Neural cell (in vitro differentiated cells): ENCODE results near the gene UBN1. TPM values are rescaled to one million over a fixed set of nuclear protein-coding genes. Genes with fewer than 3 reads are reported as not detected.

Experiments used
- H2AFZ ChIP-seq: fragments of 200-600, 300-800 bp; sonication (generic), shearing (Covaris generic); 2 replicates; pipeline ENCODE4 v1.6.0; 2014; ENCODE audit warnings: low read depth, mild to moderate bottlenecking, antibody characterized with exemption, low read length, moderate library complexity
- H3F3A ChIP-seq: fragments of 200-600 bp; shearing (Covaris generic); 2 replicates; pipeline ENCODE4 v1.6.1; 2016; ENCODE audit warnings: mild to moderate bottlenecking, moderate library complexity, mixed read lengths, antibody characterized with exemption, low read length; ENCODE audit not compliant: insufficient read depth, poor library complexity, severe bottlenecking
- H3K27ac ChIP-seq: fragments of 200-600, 300-800 bp; sonication (generic), shearing (Covaris generic); 2 replicates; pipeline ENCODE4 v1.5.1; 2014; ENCODE audit warnings: mild to moderate bottlenecking, low read length, moderate library complexity
- H3K27me3 ChIP-seq: fragments of 300-800, 200-600 bp; sonication (generic), shearing (Covaris generic); 2 replicates; pipeline ENCODE4 v1.6.0; 2014; ENCODE audit warnings: mild to moderate bottlenecking, low read depth, low read length, moderate library complexity; ENCODE audit not compliant: insufficient read depth
- H3K36me3 ChIP-seq: fragments of 300-800, 200-600 bp; sonication (generic), shearing (Covaris generic); 2 replicates; pipeline ENCODE4 v1.5.1; 2014; ENCODE audit warnings: mild to moderate bottlenecking, antibody characterized with exemption, low read length, moderate library complexity; ENCODE audit not compliant: insufficient read depth
- H3K4me2 ChIP-seq: fragments of 300-800, 200-600 bp; sonication (generic), shearing (Covaris generic); 2 replicates; pipeline ENCODE4 v1.6.0; 2014; ENCODE audit warnings: mild to moderate bottlenecking, low read length
- H3K4me3 ChIP-seq: fragments of 300-800, 200-600 bp; sonication (generic), shearing (Covaris generic); 2 replicates; pipeline ENCODE4 v1.5.1; 2014; ENCODE audit warnings: mild to moderate bottlenecking, low read length, moderate library complexity
- H3K79me2 ChIP-seq: fragments of 200-600 bp; shearing (Covaris generic); replicated peaks from 2 replicates; pipeline ENCODE4 v1.6.0; 2014; ENCODE audit warnings: mild to moderate bottlenecking, low read length, moderate library complexity; ENCODE audit not compliant: insufficient read depth
- H3K9ac ChIP-seq: fragments of 300-800, 200-600 bp; sonication (generic), shearing (Covaris generic); 2 replicates; pipeline ENCODE4 v1.6.1; 2016; ENCODE audit warnings: mild to moderate bottlenecking, low read length, mixed read lengths
- H3K9me2 ChIP-seq: fragments of 200-600 bp; shearing (Covaris generic); 2 replicates; pipeline ENCODE4 v1.6.1; 2016; ENCODE audit warnings: mild to moderate bottlenecking, low read length, mixed read lengths; ENCODE audit not compliant: insufficient read depth
- H3K9me3 ChIP-seq: fragments of 200-600, 300-800 bp; sonication (generic), shearing (Covaris generic); 2 replicates; pipeline ENCODE4 v1.6.1; 2016; ENCODE audit warnings: mild to moderate bottlenecking, mixed run types, low read length, moderate library complexity, mixed read lengths
- H4K20me1 ChIP-seq: fragments of 200-600 bp; shearing (Covaris generic); 2 replicates; pipeline ENCODE4 v1.6.1; 2016; ENCODE audit warnings: mild to moderate bottlenecking, mixed run types; ENCODE audit not compliant: insufficient read depth
- EP300 ChIP-seq: fragments of 450-650 bp; conservative IDR thresholded peaks from 2 replicates; pipeline ENCODE4 v1.6.1; 2014; ENCODE audit warnings: antibody characterized with exemption, mild to moderate bottlenecking, moderate library complexity; ENCODE audit not compliant: poor library complexity, severe bottlenecking
- EZH2 ChIP-seq: fragments of 200-600, 300-800 bp; shearing (Covaris generic), sonication (generic); IDR thresholded peaks from 2 replicates; pipeline ENCODE4 v1.6.1; 2014; ENCODE audit warnings: antibody characterized with exemption, low read length, borderline replicate concordance, mild to moderate bottlenecking; ENCODE audit not compliant: insufficient read depth, poor library complexity, severe bottlenecking
- MXI1 ChIP-seq: fragments of 450-650 bp; conservative IDR thresholded peaks from 2 replicates; pipeline ENCODE4 v1.6.1; 2014; ENCODE audit warnings: antibody characterized with exemption, mild to moderate bottlenecking; ENCODE audit not compliant: poor library complexity, severe bottlenecking
- POLR2AphosphoS5 ChIP-seq: IDR thresholded peaks from 2 replicates; pipeline ENCODE4 v1.6.1; 2012
- RAD21 ChIP-seq: fragments of 450-650 bp; conservative IDR thresholded peaks from 2 replicates; pipeline ENCODE4 v1.6.1; 2014; ENCODE audit warnings: antibody characterized with exemption, mild to moderate bottlenecking, moderate library complexity
- SMC3 ChIP-seq: fragments of 450-650 bp; conservative IDR thresholded peaks from 2 replicates; pipeline ENCODE4 v1.6.1; 2014; ENCODE audit warnings: antibody characterized with exemption, mild to moderate bottlenecking, moderate library complexity; ENCODE audit not compliant: poor library complexity
- TAF1 ChIP-seq: IDR thresholded peaks from 2 replicates; pipeline ENCODE4 v1.6.1; 2012; ENCODE audit warnings: low read depth
- polyA plus RNA-seq: library from polyadenylated mRNA; depleted of rRNA; stranded (reverse); fragments of >200 nt; gene quantifications from 2 replicates; pipeline ENCODE4 v1.2.3, GENCODE V29; 2014
- TF ChIP-seq, protein P1 (sequence below): IDR thresholded peaks from 2 replicates; pipeline ENCODE4 v1.6.1; 2012; ENCODE audit warnings: borderline replicate concordance
- TF ChIP-seq, protein P2 (sequence below): fragments of 450-650 bp; IDR thresholded peaks from 2 replicates; pipeline ENCODE4 v1.5.1; 2014; ENCODE audit warnings: antibody characterized with exemption, mild to moderate bottlenecking, moderate library complexity; ENCODE audit not compliant: poor library complexity, severe bottlenecking

UBN1 gene
- polyA plus RNA-seq, 1 donor from 2014 or later = 17.1 TPM

DNA sequence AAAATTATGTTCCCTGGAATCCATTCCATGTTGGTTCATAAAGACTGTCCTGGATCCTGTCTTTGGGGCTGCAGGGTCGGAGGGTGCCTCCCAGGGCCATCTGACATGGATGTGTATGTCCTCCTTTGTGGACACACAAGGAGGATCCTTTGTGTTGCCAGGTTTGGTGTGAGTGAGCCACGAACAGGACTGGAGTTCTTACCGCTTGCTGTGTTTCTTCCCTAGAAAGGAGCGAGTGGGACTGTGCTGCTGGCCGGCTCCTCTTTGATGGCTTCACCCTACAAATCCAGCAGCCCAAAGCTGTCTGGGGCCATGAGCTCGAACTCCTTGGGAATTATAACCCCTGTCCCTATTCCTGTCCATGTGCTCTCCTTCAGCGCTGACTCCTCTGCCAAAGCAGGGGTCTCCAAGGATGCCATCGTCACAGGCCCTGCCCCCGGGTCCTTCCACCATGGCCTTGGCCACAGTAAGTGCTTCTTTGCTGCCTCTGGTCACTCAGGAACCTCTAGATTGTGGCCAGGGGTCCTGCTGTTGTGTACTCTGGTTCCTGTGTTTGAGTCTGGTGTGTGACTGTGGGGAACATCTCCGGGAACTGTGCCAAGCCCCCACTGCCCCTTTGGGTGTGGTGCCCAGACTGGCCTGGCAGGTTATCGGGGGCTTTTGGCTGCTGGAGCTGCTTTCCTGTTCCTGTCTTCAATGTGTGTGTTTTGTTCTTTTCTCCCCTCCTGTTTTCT lies 29.5 kb downstream of the UBN1 start:
- Histone ChIP-seq H3K79me2 (no peaks in the 10 kb centered on the region), H3K9me3 (no peaks in the 10 kb centered on the region), H3F3A (no peaks in the 10 kb centered on the region), H3K27me3 (no peaks in the 10 kb centered on the region), H3K4me3 (no peak overlapping the region), H3K9ac (no peak overlapping the region), H4K20me1 (no peaks in the 10 kb centered on the region), H3K27ac (no peak overlapping the region), H3K4me2 (no peak overlapping the region), H3K36me3 (peaks cover 3% of the 10 kb centered on the region), H3K9me2 (no peaks in the 10 kb centered on the region), H2AFZ (no peak overlapping the region)
- no peak for TF ChIP-seq EP300
- TF ChIP-seq, protein P1, sequence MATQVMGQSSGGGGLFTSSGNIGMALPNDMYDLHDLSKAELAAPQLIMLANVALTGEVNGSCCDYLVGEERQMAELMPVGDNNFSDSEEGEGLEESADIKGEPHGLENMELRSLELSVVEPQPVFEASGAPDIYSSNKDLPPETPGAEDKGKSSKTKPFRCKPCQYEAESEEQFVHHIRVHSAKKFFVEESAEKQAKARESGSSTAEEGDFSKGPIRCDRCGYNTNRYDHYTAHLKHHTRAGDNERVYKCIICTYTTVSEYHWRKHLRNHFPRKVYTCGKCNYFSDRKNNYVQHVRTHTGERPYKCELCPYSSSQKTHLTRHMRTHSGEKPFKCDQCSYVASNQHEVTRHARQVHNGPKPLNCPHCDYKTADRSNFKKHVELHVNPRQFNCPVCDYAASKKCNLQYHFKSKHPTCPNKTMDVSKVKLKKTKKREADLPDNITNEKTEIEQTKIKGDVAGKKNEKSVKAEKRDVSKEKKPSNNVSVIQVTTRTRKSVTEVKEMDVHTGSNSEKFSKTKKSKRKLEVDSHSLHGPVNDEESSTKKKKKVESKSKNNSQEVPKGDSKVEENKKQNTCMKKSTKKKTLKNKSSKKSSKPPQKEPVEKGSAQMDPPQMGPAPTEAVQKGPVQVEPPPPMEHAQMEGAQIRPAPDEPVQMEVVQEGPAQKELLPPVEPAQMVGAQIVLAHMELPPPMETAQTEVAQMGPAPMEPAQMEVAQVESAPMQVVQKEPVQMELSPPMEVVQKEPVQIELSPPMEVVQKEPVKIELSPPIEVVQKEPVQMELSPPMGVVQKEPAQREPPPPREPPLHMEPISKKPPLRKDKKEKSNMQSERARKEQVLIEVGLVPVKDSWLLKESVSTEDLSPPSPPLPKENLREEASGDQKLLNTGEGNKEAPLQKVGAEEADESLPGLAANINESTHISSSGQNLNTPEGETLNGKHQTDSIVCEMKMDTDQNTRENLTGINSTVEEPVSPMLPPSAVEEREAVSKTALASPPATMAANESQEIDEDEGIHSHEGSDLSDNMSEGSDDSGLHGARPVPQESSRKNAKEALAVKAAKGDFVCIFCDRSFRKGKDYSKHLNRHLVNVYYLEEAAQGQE = no peak
- no peak for TF ChIP-seq MXI1
- no peak for TF ChIP-seq EZH2
- TF ChIP-seq, protein P2, sequence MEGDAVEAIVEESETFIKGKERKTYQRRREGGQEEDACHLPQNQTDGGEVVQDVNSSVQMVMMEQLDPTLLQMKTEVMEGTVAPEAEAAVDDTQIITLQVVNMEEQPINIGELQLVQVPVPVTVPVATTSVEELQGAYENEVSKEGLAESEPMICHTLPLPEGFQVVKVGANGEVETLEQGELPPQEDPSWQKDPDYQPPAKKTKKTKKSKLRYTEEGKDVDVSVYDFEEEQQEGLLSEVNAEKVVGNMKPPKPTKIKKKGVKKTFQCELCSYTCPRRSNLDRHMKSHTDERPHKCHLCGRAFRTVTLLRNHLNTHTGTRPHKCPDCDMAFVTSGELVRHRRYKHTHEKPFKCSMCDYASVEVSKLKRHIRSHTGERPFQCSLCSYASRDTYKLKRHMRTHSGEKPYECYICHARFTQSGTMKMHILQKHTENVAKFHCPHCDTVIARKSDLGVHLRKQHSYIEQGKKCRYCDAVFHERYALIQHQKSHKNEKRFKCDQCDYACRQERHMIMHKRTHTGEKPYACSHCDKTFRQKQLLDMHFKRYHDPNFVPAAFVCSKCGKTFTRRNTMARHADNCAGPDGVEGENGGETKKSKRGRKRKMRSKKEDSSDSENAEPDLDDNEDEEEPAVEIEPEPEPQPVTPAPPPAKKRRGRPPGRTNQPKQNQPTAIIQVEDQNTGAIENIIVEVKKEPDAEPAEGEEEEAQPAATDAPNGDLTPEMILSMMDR = no peak
- TF ChIP-seq SMC3 = no peak
- no peak for TF ChIP-seq TAF1
- TF ChIP-seq POLR2AphosphoS5 = no peak
- no peak for TF ChIP-seq RAD21

DNA sequence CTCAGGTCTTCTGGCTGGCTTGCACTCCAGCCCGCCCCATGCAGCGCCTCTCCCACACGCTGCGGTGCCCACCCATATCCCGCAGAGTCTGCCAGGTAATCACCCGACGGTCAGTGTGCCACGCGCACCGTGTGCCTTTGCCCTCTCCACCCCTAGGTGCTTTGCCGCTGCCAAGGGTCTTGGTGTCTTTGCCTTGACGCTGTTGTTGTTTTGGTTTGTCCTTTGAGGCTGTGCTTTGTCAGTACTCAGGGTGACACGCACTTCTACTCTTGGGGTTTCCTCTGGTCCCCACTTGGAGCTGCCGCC lies 30.1 kb downstream of the UBN1 start:
- TF ChIP-seq, protein P2 = no peak
- TF ChIP-seq, protein P1 = no peak
- TF ChIP-seq POLR2AphosphoS5 (no peak), SMC3 (no peak), MXI1 (no peak), RAD21 (no peak), EZH2 (no peak), TAF1 (no peak), EP300 (no peak)
- Histone ChIP-seq H2AFZ (no peak overlapping the region), H3K9ac (no peak overlapping the region), H3K36me3 (peaks cover 3% of the 10 kb centered on the region), H3K9me2 (no peaks in the 10 kb centered on the region), H3K4me3 (no peak overlapping the region), H3K4me2 (no peak overlapping the region), H3K27me3 (no peaks in the 10 kb centered on the region), H4K20me1 (no peaks in the 10 kb centered on the region), H3K79me2 (no peaks in the 10 kb centered on the region), H3K9me3 (no peaks in the 10 kb centered on the region), H3F3A (no peaks in the 10 kb centered on the region), H3K27ac (no peak overlapping the region)
